ENCODE data around the gene SBK1.

GRCh38 chr16:28258567-28258966 lies 33.8 kb upstream of the SBK1 start:
- TF ChIP-seq CTCF (IDR thresholded peaks at IDR 0.05), result no peak
- no peak for TF ChIP-seq POLR2A (IDR thresholded peaks at IDR 0.05)
